ENCODE data around the gene PRKACA. TPM values are rescaled to one million over a fixed set of nuclear protein-coding genes. Genes with fewer than 3 reads are reported as not detected.
A peak's percentile ranks its signal among the peaks of the same experiment; 100 is the strongest.

PRKACA gene
- polyA plus RNA-seq, 5 donors, result 70.2 to 122 (median 80.9) TPM

GRCh38 chr19:14073261-14073924 is 44.2 kb downstream of the PRKACA start:
- DNase-seq, result peak in 1 of 2 donors; percentile 68

- no peak for DNase-seq
Measured at GRCh38 chr19:14072535-14073260, 44.9 kb downstream of the PRKACA start, which contains the start of gene MISP3. Gene MISP3 (plus strand): TSS chr19:14072786. CDS start chr19:14073310, 524 bp downstream.

DNA sequence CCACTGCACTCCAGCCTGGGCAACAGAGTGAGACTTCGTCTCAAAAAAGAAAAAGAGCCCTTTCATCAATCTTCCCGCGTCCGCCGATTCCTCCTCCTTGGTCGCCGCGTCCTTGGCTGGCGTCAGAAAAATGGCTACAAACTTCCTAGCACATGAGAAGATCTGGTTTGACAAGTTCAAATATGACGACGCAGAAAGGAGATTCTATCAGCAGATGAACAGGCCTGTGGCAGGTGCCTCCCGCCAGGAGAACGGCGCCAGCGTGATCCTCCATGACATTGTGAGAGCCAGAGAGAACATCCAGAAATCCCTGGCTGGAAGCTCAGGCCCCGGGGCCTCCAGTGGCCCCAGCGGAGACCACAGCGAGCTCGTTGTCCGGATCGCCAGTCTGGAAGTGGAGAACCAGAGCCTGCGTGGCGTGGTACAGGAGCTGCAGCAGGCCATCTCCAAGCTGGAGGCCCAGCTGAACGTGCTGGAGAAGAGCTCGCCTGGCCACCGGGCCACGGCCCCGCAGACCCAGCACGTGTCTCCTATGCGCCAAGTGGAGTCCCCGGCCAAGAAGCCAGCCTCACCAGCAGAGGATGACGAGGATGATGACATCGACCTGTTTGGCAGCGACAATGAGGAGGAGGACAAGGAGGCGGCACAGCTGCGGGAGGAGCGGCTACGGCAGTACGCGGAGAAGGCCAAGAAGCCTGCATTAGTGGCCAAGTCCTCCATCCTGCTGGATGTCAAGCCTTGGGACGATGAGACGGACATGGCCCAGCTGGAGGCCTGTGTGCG is 47.1 kb downstream of the PRKACA start:
- DNase-seq, result no peak

DNA sequence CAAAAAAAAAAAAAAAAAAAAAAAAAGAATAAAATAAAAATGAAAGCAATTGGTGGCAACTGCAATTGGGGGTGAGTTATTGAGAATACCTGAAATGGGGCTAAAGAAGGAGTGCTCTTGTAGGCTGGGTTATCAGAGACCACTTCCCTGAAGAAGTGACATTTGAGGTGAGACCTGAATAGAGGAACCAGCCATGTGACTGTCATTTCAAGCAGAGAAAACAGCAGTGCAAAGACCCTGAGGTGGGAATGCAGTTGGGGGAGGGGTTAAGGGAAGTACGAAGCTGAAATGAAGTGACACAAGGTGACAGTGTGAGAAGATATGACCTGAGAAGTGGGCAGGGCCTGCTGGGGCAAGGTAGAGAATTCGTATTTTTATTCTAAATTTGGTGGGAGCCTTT is 51.4 kb downstream of the PRKACA start:
- DNase-seq, result no peak

GRCh38 chr19:14063105-14063504 is 54.5 kb downstream of the PRKACA start:
- DNase-seq, result no peak

DNA sequence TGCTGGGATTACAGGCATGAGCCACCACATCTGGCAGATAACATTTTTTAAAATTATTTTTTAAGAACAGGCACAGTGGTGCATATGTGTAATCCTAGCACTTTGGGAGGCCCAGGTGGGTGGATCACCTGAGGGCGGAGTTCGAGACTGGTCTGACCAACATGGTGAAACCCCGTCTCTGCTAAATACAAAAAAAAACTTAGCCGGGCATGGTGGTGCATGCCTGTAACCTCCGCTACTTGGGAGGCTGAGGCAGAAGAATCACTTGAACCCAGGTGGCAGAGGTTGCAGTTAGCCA is 55.1 kb downstream of the PRKACA start:
- no peak for DNase-seq

- DNase-seq, result peak; percentile 54 to 56
Measured at GRCh38 chr19:14061751-14062557, 55.6 kb downstream of the PRKACA start, which contains the start of gene PALM3. Gene PALM3 (minus strand): TSS chr19:14062076. CDS start chr19:14061980, 96 bp downstream.

DNA sequence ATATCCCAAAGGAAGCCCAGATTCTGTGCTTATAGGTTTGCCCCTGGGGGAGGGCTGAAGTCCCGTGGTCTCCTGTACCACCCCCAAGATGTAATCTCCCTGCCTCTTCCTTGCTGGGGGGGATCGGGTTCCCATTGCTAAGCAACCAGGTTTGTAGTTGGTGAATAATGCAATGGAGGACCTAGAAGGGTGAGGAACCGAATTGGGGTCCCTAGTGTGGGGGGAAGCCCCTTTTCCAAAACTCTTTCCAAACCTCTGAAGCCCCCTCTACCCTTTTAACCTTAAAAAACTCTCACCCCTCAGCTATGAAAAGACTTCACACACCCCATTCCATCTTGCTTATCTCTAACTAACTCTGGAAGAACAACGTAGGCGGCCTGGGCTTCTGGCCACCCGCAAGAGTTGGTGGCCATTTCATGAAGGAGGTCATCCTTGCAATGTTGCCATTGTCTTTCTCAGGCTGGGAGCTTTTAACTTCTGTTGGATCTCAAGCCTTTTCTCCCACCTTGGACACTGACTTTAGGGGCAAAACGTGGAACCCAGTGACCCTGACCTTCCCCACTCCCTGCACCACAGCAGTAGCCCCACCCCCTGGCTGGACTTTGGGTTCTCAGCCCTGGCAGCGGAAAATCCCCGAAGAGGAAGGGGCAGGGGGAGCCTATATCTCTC is 56.3 kb downstream of the PRKACA start:
- DNase-seq, result no peak

- no peak for DNase-seq
Measured at GRCh38 chr19:14059652-14060155, 57.9 kb downstream of the PRKACA start.

- no peak for DNase-seq
Measured at GRCh38 chr19:14059093-14059480, 58.5 kb downstream of the PRKACA start.

DNA sequence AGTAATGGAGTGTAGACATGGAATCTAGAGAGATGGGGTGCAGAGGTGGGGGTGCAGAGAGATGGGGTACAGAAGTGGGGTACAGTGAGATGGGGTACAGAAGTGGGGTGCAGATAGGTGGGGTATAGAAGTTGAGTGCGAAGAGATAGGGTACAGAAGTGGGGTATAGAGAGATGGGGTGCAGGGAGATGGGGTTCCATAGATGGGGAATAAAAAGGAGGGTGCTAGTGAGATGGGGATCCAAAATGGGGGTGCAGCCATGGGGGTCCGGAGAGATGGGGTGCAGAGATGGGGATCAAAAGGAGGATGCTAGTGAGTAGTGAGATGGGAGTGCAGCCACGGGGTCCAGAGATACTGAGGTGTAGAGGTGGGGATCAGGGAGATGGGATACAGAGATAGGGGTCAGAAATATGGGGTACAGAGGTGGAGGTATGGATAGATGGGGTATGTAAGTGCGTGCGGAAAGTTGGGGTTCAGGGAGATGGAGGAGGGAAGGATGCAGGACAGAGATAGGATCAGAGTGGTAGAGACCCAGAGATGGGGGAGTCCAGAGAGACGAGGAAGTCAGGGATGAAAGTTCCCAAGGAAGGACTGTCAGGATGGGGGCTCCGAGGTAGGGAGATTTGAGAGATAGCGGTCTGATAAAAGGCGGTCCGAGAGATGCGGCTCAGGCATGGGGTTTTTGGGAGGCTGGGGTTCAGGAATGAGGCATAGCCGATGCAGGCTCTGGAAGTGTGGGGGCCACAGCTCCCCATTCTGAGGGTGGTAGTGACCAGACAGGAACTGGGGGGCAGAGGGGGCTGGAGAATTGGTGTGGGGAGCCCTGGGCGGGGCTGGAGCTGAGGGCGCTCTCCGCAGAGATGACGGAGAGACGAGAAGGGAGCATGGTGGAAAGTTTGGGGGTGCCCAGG is 59.1 kb downstream of the PRKACA start:
- DNase-seq, result no peak

DNA sequence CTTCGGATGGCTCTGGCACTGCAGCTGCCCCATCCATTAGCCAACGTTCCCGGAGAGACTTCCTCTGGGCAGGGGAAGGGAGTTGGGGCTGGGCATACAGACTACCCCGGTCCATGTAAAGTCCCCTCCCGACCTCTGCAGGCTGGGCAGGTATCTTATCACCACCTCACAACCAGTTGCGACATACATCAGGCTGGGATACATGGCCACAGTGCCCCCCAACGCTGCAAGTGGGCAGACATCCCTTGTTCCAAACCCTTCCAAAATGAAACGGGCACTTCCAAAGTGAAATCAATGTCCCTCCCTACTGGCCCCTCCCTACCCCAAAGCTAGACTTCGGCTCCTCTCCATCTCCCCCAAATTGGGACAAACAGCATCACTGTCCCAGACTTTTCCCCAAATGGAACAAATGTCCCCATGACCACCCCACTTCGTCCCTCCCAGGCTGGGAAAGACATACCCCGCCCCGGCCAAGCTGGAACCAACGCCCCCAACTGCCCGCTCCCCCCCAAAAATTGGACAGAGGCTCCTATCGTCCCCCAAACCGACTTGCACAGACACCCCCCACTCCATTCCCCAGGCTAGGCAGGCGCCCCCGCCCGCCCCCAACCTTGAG is 60.7 kb downstream of the PRKACA start:
- no peak for DNase-seq

- no peak for DNase-seq
Measured at GRCh38 chr19:14056069-14056666, 61.4 kb downstream of the PRKACA start.

- no peak for DNase-seq
Measured at GRCh38 chr19:14055396-14055795, 62.2 kb downstream of the PRKACA start.

GRCh38 chr19:14054721-14055120 is 62.8 kb downstream of the PRKACA start:
- no peak for DNase-seq

DNA sequence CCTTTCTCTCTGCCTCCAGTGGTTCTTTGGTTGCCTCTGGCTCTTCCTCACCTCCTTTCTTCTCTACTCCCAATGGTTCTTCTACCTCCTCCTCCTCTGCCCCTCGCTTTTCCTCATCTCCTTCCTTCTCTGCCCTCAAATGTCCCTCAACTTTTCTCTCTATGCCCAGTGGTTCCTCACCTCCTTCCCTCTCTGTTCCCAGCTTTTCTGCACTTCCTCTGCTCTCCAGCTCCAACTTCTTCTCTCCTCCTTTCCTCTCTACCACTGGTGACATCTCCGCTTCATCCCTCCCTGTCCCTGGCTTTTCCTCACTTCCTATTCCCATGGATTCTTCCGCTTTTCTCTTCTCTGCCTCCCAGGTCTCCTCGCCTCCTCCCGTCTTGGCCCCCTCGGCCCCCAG is 63.5 kb downstream of the PRKACA start:
- no peak for DNase-seq

DNA sequence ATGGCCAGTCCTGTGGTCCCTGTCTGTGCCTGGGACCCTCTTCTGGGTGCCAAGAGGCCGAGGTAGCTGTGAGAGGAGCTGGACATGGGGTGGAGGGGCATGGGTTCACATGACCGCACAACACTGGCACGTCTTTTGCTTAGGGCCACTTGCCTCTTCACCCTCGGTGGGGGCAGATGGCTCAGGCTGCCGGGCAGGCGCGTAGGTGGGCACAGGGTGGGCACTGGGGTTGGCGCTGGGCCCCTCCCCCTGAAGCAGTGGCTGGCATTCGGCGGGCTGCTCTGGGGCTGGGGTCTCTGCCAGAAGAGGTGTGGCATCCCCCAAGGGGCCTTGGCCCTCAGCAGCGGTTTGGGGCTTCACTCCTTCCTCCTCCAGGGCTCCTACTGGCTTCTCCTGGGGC is 64.1 kb downstream of the PRKACA start:
- DNase-seq, result no peak

GRCh38 chr19:14053032-14053431 is 64.5 kb downstream of the PRKACA start:
- DNase-seq, result no peak

DNA sequence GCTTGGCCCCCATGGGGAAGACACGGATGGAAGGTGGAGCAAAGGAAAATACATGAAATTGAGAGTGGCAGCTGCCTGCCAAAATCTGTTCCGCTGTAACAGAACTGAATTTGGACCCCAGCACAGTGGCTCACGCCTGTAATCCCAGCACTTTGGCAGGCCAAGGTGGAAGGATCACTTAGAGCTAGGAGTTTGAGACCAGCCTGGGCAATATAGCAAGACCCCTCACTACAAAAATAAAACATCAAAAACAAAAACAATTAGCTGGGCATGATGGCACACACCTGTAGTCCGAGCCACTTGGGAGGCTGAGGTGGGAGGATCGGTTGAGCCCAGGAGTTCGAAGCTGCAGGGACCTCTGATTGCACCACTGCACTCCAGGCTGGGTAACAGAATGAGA is 65.1 kb downstream of the PRKACA start:
- DNase-seq, result no peak
